GM12864 (cell line): ENCODE measurements around the gene SLIT1.

Experiments used
- DNase-seq: peaks from one replicate; pipeline ENCODE4 v3.0.0-alpha.2; 2011; ENCODE audit warnings: low read depth
- H3K4me3 ChIP-seq: 2 replicates; pipeline ENCODE4 v1.5.1; 2011; ENCODE audit warnings: mild to moderate bottlenecking, low read depth, low read length, control low read depth
- TF ChIP-seq, protein P1 (sequence below): IDR thresholded peaks from 2 replicates; pipeline ENCODE4 v1.5.1; 2011; ENCODE audit warnings: low read depth, mild to moderate bottlenecking, moderate library complexity, low read length, control low read depth, inconsistent platforms; ENCODE audit errors: missing control alignments

Gene SLIT1

DNA sequence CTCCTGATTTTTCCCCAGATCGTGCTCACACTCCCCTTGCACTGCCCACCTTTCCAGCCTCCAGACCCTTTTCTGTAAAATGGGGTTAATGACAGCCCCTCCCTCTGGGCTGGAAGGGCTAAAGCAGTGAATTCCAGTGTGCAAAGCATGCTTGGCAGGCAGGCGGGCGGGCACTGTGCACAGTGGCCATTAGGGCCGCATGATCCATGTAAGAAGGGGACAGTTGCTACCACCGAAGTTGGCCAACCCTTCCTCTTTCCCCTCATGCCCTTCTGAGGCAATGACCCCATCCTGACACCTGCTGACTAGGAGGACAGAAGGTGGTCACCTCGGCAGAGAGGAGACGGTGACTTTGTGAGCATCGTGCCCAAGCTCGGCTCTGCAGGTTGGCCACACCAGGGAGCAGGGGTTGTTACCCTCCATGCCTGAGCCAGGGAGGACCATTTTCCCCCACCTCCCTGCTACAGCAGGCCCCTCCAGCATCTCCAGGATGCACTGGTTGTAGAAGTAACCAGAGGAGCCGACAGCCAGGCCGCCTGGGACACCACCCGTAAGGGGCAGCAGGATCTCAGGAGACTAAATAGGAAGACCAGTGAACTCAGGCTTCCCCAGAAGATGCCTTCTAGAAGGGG is 166.4 kb downstream of the SLIT1 start:
- H3K4me3 ChIP-seq: no peak overlapping the region
- DNase-seq: no peak
- TF ChIP-seq, protein P1, sequence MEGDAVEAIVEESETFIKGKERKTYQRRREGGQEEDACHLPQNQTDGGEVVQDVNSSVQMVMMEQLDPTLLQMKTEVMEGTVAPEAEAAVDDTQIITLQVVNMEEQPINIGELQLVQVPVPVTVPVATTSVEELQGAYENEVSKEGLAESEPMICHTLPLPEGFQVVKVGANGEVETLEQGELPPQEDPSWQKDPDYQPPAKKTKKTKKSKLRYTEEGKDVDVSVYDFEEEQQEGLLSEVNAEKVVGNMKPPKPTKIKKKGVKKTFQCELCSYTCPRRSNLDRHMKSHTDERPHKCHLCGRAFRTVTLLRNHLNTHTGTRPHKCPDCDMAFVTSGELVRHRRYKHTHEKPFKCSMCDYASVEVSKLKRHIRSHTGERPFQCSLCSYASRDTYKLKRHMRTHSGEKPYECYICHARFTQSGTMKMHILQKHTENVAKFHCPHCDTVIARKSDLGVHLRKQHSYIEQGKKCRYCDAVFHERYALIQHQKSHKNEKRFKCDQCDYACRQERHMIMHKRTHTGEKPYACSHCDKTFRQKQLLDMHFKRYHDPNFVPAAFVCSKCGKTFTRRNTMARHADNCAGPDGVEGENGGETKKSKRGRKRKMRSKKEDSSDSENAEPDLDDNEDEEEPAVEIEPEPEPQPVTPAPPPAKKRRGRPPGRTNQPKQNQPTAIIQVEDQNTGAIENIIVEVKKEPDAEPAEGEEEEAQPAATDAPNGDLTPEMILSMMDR: no peak

DNA sequence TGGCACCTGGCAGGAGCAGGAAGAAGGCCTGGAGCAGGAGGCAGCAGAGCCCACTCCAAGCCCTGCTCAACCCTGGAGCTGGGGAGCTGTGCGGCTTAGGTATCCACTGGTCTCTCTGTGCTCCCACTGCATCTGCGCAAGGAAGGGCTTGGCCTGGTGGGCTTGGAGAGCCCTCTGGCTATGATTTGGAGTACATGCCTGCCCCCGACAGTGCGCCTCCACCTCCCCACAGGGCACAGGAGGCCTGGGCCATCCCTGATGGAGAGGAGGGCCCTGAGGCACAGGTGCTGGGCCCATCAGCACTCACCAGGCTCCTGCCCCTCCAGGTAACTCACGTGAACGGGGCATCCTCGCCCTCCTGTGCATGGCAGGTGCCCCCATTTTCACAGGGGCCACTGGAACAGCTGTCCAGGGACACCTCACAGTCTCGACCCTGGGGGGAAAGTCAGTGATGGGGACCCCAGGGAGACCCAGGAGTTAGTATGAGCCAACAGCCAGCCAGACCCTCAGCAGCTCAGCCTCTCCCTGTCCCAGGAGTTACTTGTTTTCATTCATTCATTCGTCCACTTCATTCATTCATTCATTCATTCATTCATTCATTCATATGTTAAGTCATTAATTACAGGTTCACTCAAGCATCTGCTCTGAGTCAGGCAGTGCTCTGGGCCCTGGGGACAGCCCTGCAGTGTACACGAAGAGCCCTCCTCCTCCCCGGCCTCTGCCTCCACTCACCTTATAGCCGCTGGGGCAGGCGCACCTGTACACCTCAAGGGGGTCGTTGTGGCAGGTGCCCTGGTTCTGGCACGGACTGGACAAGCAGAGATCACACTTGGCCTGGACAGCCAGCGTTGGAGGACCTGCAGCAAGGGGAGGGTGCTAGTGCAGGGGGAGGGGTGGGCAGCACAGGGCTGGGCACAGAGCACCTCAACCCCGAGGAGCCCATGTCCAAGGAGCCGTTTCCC is 167.2 kb downstream of the SLIT1 start:
- no peak for DNase-seq
- TF ChIP-seq, protein P1: no peak
- H3K4me3 ChIP-seq: no peak overlapping the region

DNA sequence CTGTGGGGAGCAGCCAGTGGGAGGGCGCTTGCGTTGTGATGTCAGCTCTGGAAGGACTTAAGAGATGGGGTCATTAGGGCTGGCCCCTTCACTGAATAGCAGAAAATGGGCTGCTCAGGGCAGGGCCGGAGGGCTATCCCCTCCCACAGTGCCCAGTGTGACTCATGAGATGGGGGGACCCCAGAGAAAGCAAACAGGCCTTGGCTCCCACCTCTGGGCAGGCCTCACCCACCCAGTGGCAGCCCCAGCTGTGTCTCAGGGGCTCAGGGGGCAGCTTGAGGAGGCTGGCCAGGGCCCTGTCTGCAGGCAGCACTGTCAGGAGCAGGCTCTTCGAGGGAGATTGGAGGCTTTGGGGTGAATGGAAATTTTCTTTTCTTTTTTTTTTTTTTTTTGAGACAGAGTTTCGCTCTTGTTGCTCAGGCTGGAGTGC is 168.3 kb downstream of the SLIT1 start:
- TF ChIP-seq, protein P1: no peak
- no peak for DNase-seq
- no peak overlapping the region for H3K4me3 ChIP-seq

- TF ChIP-seq, protein P1: no peak
- H3K4me3 ChIP-seq: no peak overlapping the region; the same call in 1 of the 2 replicates
- no peak for DNase-seq
These were observed 168.9 kb downstream of the SLIT1 start for GRCh38 chr10:97016728-97017473.

- TF ChIP-seq, protein P1: no peak
- no peak for DNase-seq
- no peak overlapping the region for H3K4me3 ChIP-seq
These were observed 170.5 kb downstream of the SLIT1 start for GRCh38 chr10:97015240-97015639.

GRCh38 chr10:97013983-97014382 is 171.8 kb downstream of the SLIT1 start:
- no peak for DNase-seq
- TF ChIP-seq, protein P1: no peak

More at GRCh38 chr10:97013983-97014382, 171.8 kb downstream of the SLIT1 start:
- no peak overlapping the region for H3K4me3 ChIP-seq
